Neural crest cell (in vitro differentiated cells): Measurements from ENCODE around the gene AMPD2. TPM values are rescaled to one million over a fixed set of nuclear protein-coding genes. Genes with fewer than 3 reads are reported as not detected.
A peak's percentile ranks its signal among the peaks of the same experiment; 100 is the strongest.

Experiments
- DNase-seq: peaks from one replicate; pipeline ENCODE4 v3.0.0; 2021; ENCODE audit warnings: low read depth, mixed read lengths, low spot score
- H3K27ac Mint-ChIP-seq: one replicate; pipeline ENCODE4 v1.8.0; 2021; ENCODE audit warnings: mild to moderate bottlenecking, mixed read lengths; ENCODE audit not compliant: unreplicated experiment
- H3K27me3 Mint-ChIP-seq: 2 replicates; pipeline ENCODE4 v1.8.0; 2021; ENCODE audit warnings: low read depth, mild to moderate bottlenecking, mixed read lengths
- H3K36me3 Mint-ChIP-seq: 2 replicates; pipeline ENCODE4 v1.8.0; 2021; ENCODE audit warnings: low read depth, mild to moderate bottlenecking, mixed read lengths
- H3K4me1 Mint-ChIP-seq: 2 replicates; pipeline ENCODE4 v1.8.0; 2021; ENCODE audit warnings: mixed read lengths
- H3K4me3 Mint-ChIP-seq: one replicate; pipeline ENCODE4 v1.8.0; 2021; ENCODE audit warnings: mild to moderate bottlenecking, mixed read lengths
- H3K9me3 Mint-ChIP-seq: 2 replicates; pipeline ENCODE4 v1.8.0; 2021; ENCODE audit warnings: mixed read lengths
- CTCF ChIP-seq: fragments of 200-600 bp; sonication (generic); conservative IDR thresholded peaks from 2 replicates; pipeline ENCODE4 v1.5.0; 2021; ENCODE audit warnings: antibody characterized with exemption, mild to moderate bottlenecking
- total RNA-seq: library from RNA; stranded (reverse); gene quantifications from 2 replicates; pipeline ENCODE4 v1.2.1, GENCODE V29; 2021

Gene AMPD2
- total RNA-seq, 1 donor from 2014 or later, result 105 TPM

GRCh38 chr1:109641861-109642260, 22.2 kb downstream of the AMPD2 start:
- H3K9me3 Mint-ChIP-seq, result no peaks in the 10 kb centered on the region
- no peak for DNase-seq
- H3K36me3 Mint-ChIP-seq, result peaks cover 5% of the 10 kb centered on the region
- no peak overlapping the region for H3K27ac Mint-ChIP-seq
- no peak overlapping the region for H3K4me3 Mint-ChIP-seq
- no peaks in the 10 kb centered on the region for H3K27me3 Mint-ChIP-seq
- no peak for TF ChIP-seq CTCF
- peaks cover 15% of the 10 kb centered on the region for H3K4me1 Mint-ChIP-seq

GRCh38 chr1:109642626-109643025, 23.0 kb downstream of the AMPD2 start:
- Mint-ChIP-seq H3K9me3 (no peaks in the 10 kb centered on the region), H3K27ac (no peak overlapping the region), H3K4me3 (no peak overlapping the region), H3K36me3 (peaks cover 5% of the 10 kb centered on the region), H3K4me1 (peaks cover 15% of the 10 kb centered on the region), H3K27me3 (no peaks in the 10 kb centered on the region)
- no peak for TF ChIP-seq CTCF
- no peak for DNase-seq

- H3K27ac Mint-ChIP-seq, result no peak overlapping the region
- H3K27me3 Mint-ChIP-seq, result no peaks in the 10 kb centered on the region
- peak; percentile 91 for DNase-seq
- peaks cover 15% of the 10 kb centered on the region for H3K4me1 Mint-ChIP-seq
- peaks cover 7% of the 10 kb centered on the region for H3K36me3 Mint-ChIP-seq
- peak; percentile 87 for TF ChIP-seq CTCF
- no peak overlapping the region for H3K4me3 Mint-ChIP-seq
- no peaks in the 10 kb centered on the region for H3K9me3 Mint-ChIP-seq
Observed at GRCh38 chr1:109643385-109644230, 24.0 kb downstream of the AMPD2 start.

GRCh38 chr1:109644670-109645069, 25.0 kb downstream of the AMPD2 start:
- peaks cover 25% of the 10 kb centered on the region for H3K4me1 Mint-ChIP-seq
- peaks cover 7% of the 10 kb centered on the region for H3K36me3 Mint-ChIP-seq
- H3K4me3 Mint-ChIP-seq, result no peak overlapping the region
- no peak for TF ChIP-seq CTCF
- no peak overlapping the region for H3K27ac Mint-ChIP-seq
- H3K9me3 Mint-ChIP-seq, result peaks cover 5% of the 10 kb centered on the region
- no peak for DNase-seq
- H3K27me3 Mint-ChIP-seq, result no peaks in the 10 kb centered on the region

- Mint-ChIP-seq H3K27me3 (peaks cover 32% of the 10 kb centered on the region), H3K9me3 (peaks cover 5% of the 10 kb centered on the region), H3K27ac (no peak overlapping the region), H3K4me3 (no peak overlapping the region), H3K4me1 (peaks cover 17% of the 10 kb centered on the region), H3K36me3 (peaks cover 7% of the 10 kb centered on the region)
- DNase-seq, result no peak
- peak; percentile 34 for TF ChIP-seq CTCF
Observed at GRCh38 chr1:109649491-109649914, 29.9 kb downstream of the AMPD2 start.
